Breast epithelium (tissue), 3 donors: ENCODE results near the gene KCNK5.

ENCODE experiments used
- POLR2A ChIP-seq: fragments of 450-650 bp; IDR thresholded peaks from one replicate; pipeline ENCODE4 v1.6.1; 2016; ENCODE audit warnings: antibody characterized with exemption, mild to moderate bottlenecking, moderate library complexity
- TF ChIP-seq, protein P1 (sequence below), 3 donors: fragments of 450-650 bp; IDR thresholded peaks; one replicate each; pipeline ENCODE4 v1.5.1; 2016 to 2017; ENCODE audit warnings: antibody characterized with exemption in 3 of 3, mild to moderate bottlenecking in 3 of 3, moderate library complexity in 3 of 3

- TF ChIP-seq, protein P1, sequence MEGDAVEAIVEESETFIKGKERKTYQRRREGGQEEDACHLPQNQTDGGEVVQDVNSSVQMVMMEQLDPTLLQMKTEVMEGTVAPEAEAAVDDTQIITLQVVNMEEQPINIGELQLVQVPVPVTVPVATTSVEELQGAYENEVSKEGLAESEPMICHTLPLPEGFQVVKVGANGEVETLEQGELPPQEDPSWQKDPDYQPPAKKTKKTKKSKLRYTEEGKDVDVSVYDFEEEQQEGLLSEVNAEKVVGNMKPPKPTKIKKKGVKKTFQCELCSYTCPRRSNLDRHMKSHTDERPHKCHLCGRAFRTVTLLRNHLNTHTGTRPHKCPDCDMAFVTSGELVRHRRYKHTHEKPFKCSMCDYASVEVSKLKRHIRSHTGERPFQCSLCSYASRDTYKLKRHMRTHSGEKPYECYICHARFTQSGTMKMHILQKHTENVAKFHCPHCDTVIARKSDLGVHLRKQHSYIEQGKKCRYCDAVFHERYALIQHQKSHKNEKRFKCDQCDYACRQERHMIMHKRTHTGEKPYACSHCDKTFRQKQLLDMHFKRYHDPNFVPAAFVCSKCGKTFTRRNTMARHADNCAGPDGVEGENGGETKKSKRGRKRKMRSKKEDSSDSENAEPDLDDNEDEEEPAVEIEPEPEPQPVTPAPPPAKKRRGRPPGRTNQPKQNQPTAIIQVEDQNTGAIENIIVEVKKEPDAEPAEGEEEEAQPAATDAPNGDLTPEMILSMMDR (IDR thresholded peaks at IDR 0.05) = no peak
- TF ChIP-seq POLR2A = no peak
Observed at GRCh38 chr6:39268171-39268570, 38.9 kb upstream of the KCNK5 start.
